GM21447 (cell line): ENCODE results near the gene RCVRN.

Source experiments
- ATAC-seq: cut with Tn5 transposase; IDR thresholded peaks from one replicate; pipeline ENCODE4 v1.9.1; 2021; ENCODE audit not compliant: unreplicated experiment

RCVRN gene

DNA sequence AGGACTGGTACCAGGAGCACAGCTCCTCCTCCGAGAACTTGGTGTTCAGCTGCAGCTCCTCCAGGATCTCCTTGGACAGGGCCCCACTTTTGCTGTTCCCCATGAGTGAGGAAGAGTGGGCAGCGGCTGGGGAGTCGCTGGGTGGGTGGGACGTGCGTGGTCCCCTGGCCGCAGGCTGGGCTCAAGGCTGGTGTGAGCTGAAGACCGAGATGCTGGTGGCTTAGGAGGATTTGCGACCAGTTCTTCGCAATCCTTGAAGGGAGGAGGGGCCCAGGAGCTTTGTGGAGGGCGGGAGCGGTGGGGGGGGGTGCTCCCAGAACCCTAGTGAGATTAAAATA, at the start of gene RCVRN:
TSS of gene RCVRN (minus strand) at position 194 of the 338 bp plus-strand sequence. CDS start at position 103, 91 bp downstream.
- ATAC-seq: no peak

DNA sequence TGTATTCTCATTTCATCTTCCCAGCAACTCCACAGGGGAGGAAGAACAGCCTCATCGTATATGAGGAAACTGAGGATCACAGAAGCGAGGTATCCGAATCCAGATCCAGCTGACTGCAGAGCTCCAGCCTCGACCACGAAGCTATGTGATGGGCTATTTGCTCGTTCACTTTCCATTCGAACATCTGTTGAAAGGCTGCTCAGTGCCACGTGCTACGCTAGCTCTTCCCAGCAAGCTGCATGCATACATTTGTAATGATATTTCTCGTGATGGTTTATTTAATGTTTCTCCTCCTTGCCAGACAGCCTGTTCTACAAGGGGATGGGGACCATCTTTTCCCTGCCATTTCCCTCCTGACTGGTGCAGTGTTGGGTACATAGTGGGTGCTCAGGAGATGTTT, 48.4 kb upstream of the RCVRN start:
- ATAC-seq: no peak

DNA sequence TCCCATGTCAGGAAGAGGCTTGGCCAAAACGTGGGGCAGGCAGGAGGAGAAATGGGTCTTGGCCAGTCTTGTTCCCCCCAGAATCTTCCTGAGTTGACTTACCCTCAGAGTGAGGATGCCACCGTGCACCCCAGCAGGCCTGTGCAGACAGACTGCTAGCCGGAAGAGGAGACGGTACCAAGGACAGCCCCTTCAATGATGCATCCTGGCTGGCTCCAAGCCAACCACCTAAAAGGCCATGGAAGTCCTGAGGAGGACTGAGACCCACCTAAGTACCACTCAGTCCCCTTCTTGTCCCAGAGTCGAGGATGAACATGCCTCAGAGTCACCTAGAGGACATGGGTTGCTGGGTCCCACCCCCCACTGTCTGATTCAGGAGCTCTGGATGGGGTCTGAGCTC, 46.7 kb upstream of the RCVRN start:
- no peak for ATAC-seq

DNA sequence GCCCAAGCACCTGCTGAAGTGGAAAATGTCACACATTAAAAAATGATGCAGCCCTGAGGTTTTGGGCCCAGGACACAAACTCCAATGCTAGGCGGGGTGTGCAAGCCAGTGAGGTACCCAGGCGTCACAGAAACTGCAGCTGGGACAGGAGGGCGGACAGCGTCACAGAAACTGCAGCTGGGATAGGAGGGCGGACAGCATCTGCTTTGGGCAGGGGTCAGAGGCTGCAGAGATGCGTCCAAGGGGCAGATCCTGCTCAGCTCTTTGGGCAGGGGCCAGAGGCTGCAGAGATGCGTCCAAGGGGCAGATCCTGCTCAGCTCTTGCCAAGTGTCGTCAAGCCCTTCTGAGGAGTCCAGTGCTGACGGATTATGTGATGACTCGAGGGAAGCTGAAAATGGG, 43.9 kb upstream of the RCVRN start:
- ATAC-seq: no peak

DNA sequence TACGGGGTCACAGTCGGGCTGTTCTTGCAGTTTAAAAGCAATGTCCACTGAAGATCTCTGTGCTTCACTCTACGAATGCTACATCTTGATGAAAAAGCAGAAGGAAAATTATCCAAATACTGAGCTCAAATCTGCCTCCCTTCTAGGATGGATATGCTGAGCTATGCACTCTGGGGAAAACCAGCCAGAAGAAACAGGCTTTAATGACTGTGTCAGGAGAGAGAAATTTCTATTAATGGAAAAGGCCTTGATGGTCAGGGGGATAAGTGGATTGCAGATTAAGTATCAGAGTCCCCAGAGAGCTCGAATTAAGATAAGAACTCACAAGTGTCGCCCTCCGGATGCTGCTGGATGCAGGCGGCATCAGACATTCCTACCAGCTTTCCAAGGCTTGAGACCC, 39.6 kb upstream of the RCVRN start:
- ATAC-seq: no peak

DNA sequence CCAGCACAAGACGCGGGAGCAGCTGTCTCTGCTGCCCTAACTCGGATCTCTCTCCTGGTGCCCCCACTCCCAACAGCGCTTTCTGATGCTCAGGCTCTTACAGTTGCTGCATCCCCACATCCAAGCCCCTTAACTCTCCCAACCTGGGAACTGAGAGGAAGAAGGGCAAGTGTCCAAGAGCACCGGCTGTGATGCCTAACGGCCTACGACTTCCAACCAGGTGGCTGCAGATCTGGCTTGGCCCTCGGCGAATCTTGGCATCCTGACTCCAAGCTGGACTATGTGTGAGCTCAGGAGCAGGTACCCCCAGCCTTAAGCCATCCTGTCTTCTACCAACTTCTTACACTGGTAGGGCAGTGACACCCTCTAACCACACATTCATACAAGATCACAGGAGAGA, 38.3 kb upstream of the RCVRN start:
- ATAC-seq: no peak

DNA sequence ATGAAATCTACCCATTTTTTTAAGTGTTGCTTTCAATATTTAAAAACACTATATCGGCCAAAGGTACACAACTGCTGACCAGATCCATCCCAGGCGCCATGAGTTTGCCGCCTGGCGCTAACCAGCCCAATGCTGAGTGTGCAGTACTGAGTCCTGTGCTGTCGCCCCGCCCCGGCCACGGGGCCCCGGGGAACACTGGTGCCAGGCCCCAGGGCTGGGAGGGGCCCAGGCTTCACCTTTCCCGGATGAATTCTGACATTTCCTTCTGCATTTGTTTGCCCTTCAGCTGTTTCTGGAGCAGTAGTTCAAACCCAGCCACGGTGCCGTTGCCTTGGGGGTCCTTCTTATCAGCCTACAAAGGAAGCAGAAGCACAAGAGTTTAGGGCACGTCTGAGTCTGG, 37.8 kb upstream of the RCVRN start:
- no peak for ATAC-seq

DNA sequence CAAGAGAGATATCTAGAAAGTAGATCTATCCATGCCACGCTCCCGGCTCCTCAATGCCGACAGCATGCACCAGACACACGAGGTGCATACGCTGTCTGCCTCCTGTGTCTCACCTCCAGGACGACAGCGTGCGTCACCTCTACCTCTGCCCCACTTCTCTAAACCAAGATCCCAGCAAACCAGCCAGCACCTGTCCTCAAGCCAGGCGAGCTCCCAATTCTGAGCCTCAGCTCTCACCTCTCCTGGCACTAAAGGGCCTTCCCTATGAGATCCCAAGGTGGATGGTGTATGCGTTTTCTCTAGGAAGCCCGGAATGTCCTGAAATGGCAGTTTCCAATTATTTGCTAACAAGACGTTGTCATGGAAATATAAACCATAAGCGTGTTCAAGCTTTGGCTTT, 36.2 kb upstream of the RCVRN start:
- no peak for ATAC-seq

DNA sequence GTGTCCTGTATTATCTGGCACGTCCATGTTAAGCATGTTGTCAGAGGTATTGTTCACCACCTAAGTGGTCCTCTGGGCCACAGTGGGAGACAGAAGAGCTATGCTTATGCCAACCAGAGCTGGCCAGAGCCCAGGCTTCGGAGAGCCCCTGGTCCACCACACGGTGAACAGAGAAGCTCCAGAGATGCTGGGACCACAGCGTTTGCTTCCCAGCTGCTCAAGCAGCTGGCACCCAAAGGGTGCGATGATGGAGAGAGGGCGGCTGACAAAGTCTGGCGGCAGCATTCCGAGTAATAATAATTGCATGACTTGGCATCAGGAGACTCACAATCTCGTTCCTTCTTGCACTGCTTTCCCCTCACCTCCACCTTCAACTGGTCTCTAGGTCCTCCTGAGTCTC, 35.8 kb upstream of the RCVRN start:
- no peak for ATAC-seq

DNA sequence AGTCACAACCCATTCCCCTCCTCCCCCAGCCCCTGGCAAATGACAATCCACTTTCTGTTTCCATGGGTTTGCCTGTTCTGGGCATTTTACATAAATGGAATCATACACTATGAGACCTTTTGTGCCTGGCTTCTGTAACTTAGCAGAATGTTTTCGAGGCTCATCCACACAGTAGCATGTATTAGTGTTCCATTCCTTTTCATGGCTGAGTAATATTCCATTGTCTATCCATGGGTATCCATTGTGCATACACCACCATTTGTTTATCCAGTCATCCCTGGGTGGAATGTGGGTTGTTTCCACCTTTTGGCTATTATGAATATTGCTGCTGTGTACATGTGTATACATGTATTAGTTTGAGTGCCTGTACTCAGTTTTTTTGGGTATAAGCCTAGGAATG, 33.7 kb upstream of the RCVRN start:
- no peak for ATAC-seq

DNA sequence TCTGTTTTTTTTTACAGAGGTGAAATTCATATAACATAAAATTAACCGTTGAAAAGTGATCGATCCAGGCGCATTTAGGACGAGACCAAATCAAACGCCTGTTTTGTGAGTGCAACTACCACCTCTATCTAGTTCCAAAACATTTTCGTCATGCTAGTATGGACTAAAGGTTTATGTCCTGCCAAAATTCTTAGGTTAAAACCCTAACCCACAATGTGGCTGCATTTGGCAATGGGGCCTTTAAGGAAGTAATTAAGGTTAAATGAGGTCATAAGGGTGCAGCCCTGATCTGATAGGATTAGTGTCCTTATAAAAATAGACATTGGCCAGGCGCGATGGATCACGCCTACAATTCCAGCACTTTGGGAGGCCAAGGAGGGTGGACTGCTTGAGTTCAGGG, 32.8 kb upstream of the RCVRN start:
- no peak for ATAC-seq

DNA sequence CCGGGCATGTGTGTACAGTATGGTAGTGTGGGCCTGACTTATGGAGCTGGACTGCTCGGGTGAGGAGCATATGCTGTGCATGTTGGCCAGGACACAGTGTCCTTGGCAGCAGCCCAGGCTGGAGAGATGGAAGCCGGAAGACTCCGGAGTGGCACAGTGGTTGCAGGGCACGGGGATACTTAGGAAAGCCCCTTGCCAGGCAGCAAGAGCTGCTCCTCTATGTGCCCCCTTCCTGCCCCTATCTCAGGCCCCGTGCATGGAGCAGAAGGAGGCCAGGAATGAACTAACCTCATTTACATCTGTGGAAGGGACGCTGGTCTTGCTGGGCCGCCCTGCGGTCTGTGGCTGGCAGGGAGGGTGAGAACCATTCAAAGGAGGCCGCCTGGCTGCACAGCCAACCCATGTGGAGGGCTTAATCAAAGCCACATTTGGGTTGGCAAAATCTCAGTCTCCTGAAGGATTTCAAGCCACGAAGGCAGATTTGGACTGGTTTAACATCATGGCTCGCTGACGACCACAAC, 32.2 kb upstream of the RCVRN start:
- no peak for ATAC-seq

DNA sequence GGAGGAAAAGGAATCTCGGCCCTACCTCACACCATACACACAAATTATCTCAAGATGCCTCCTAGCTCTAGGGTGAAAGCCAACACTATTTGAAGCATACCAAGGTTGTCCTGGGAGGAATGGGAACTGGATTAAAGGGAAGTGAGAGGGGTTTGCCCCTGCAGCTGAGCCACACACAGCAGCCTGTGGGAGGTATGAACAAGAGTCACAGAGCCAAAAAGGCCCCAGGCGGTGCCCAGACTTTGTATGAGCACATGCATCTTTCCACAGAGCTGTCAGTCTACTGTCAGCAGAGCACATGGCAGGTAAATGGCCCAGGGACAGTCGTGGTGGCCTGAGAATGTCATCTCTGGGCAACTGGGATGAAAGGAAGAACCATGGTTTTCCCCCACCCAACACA, 31.0 kb upstream of the RCVRN start:
- ATAC-seq: no peak

DNA sequence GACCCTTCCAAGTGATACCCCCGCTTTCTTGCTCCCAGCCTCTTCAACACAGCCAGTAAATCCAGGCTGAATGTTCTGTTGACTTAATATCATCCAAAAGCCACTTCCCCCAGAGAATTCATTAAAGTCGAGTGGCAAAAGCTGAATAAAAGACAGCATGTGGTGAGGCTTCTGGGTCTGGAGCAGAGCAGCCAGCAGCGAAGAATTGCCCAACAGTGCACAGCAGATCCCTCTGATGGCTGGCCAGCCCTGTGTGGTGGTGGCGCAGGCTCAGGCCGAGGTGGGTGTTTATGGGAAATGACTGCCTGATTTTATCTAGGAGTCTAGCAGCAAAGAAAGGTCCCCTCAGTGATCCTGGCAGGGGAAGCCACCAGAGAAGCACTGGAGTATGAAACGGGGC, 30.3 kb upstream of the RCVRN start:
- no peak for ATAC-seq

DNA sequence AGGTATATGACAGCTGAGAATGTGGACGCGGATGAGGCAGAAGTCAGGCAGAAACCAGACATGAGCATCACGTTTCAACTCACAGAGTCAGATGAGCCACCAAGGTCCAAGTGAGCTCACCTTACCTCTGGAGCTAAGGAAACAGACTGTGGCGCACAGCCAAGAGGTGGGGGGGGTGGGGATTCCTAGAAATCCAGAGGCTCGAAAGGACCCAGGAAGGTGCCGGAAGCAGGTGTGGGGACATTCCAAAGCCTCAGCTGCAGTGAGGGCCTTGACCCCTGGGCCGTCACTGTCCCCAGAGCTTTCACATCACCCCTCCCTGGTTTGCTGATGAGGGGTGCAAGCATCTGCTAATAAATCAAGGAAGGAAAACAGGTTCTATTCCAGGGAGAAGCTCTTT, 29.3 kb upstream of the RCVRN start:
- ATAC-seq: no peak

DNA sequence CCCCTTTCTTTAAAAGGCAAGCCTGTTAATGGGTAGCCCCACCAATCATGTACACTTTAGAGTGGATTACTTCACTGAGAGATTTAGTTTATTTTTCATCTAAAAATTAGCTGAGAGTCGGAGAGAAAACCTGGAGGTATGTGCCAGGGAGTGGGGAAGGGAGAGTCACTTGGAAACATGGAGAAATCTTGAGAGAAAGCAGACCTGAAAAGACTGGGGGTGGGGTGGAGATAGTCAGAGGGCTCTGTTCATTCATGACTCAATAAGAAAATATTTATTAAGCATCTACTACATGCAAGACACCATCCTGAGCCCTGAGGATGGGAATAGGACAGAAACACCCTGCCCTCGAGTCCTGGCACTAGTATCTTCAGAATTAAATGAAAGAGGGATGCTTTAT, 27.4 kb upstream of the RCVRN start:
- ATAC-seq: no peak

DNA sequence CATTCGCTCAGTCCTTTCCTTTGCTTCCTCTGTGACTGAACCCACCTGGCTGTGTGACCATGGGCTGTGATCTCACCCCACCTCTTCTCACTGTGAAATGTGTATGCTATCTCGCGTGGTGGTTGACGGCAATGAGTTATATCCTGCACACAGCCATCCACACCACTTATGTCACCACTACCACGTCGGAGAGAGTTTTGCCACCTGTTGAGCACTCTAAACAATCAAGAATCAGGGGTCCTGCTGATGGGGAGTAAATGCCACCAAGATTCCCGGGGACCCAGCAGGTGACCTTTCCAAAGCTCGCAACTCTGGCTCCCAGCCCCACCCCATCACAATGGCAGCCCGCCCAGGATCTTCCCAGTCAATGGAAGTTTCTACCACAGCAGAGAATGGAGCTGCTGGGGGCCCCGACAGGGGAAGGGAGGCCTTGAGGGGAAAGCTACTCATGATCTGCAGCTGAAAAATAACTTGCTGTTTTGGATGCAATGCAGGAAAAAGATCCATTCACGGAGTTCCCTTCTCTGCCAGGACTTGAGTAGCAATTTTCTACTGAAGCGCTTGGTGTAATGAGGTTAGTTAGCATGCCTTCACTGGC, 26.2 kb upstream of the RCVRN start:
- no peak for ATAC-seq

DNA sequence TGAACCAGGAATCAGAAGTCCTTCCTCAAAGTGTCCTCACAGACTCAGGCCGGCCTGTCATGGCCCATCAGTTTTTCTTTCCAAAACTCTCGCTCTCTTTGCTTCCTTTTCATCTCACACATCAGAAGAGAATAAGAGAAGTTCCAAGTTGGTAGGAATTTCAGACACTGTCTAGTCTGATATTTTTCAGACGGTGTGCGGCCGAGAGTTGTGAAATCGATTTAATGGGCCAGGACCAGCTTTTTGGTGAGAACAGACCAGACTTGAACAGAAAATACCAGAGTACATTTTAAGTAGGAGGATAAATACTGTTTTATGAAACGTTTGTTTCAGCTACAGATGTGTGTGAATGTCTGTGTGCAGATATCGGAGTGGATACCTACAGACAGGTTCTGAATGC, 24.8 kb upstream of the RCVRN start:
- ATAC-seq: no peak

DNA sequence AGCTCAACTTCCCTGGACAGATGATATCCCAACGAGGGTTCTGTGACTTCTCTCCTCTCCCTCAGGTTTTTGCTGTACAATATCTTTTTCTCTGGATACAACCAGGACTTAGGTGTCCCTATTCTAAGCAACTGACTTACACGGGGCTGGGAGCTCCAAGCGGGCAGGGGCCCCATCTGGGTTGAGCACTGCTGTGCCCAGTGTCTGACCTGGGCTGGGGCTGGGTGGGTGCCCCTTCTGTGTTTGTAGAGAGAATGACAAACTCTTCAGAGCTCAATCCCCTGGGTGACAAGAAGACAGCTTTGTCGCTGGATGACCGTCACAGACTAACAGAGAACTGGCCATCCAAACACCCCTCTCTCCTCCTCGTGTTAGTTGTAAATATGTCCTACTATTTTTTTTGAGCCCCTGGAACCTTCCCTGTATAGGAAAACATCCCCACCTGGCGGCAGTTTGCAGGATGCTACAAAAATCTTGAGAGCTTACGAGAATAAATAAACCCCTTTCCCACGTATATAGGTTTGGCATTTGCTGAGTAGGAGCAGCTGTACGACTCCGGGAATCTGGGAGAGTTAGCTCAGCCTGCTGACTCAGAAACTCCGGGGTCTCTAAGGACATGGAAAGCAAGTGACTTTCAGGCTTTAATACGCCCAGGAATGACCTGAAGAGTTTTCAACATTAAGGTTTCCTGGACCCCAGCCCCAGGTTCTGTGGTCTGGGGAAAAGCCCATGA, 23.7 kb upstream of the RCVRN start:
- no peak for ATAC-seq

DNA sequence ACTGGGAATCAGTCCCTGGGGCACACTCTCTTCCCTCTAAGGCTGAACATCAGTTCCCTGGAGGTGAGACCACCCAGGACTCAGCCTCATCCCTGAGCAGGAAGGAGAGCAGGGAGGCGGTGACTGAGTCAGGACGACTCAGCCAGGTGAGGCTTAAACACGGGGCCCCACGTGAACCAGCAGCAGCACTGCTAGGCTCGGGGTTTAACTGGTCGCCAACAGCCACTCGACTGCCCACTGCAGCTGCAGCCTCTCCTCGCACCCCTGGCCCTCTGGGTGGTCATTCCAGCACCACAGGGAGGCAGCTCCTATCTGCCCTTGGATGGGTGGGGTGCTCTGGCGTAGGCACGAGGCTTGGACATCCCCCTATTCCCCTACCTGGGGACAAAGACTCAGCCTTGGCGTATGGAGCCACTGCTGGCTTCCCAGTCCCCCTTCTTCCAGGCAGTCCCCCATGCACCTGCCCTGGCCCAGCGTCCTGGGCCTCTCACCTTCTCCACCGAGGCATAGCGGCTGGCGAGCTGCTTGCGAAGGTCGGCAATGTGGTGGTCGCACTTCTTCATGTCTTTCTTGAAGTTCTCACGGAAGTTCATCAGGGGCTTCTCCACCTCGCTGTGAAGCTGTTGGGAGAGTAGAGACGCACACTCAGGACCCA, 21.2 kb upstream of the RCVRN start:
- no peak for ATAC-seq

DNA sequence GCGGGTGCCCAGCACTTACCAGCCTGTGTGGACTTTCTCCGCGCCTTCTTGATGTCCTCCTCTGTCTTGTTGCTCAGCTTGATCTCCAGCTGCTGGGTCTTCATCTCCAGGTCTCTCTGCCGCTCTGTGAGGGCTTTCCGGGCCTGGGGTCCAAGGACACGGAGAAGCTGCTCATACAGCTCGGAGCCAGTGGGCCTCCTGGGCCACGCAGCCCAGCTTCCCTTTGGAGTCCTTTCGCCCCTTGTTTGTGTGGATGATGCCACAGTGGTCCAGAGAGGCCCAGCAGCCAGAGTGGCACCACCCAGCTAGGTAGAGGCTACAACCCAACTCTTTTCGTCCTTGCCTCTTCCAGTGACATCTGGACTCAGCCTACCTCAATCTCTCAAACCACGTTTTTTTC, 20.4 kb upstream of the RCVRN start:
- no peak for ATAC-seq

DNA sequence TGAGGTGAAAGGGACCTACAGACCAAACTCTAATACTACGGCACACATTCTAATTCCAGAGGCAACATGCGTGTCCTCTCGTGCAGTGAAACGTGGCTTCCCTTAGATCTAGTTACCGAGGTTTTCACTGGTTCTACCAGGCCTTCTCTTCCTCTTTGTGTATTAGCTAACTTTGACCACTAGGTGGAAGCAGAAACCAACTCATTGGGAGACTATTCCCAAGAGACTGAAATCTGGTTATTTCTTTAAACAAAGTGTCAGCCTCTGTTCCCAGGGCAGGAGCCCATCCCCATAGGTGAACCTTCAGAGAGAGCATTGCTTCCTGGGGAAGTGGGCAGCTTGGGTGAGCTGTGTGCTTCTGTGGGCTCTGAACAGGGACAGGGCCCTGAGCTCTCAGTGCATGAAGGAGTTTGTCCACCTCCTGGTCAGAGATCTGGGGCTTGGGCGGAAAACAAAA, 19.7 kb upstream of the RCVRN start:
- ATAC-seq: no peak
